Measurements from ENCODE around the gene NPHS1.
"Not testable (repeated sequence)": the region's sequence is repeated elsewhere in the genome, so short reads cannot be mapped to it uniquely, and the experiment has no call there.

Gene NPHS1, protein sequence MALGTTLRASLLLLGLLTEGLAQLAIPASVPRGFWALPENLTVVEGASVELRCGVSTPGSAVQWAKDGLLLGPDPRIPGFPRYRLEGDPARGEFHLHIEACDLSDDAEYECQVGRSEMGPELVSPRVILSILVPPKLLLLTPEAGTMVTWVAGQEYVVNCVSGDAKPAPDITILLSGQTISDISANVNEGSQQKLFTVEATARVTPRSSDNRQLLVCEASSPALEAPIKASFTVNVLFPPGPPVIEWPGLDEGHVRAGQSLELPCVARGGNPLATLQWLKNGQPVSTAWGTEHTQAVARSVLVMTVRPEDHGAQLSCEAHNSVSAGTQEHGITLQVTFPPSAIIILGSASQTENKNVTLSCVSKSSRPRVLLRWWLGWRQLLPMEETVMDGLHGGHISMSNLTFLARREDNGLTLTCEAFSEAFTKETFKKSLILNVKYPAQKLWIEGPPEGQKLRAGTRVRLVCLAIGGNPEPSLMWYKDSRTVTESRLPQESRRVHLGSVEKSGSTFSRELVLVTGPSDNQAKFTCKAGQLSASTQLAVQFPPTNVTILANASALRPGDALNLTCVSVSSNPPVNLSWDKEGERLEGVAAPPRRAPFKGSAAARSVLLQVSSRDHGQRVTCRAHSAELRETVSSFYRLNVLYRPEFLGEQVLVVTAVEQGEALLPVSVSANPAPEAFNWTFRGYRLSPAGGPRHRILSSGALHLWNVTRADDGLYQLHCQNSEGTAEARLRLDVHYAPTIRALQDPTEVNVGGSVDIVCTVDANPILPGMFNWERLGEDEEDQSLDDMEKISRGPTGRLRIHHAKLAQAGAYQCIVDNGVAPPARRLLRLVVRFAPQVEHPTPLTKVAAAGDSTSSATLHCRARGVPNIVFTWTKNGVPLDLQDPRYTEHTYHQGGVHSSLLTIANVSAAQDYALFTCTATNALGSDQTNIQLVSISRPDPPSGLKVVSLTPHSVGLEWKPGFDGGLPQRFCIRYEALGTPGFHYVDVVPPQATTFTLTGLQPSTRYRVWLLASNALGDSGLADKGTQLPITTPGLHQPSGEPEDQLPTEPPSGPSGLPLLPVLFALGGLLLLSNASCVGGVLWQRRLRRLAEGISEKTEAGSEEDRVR (N-terminal part only)

DNA sequence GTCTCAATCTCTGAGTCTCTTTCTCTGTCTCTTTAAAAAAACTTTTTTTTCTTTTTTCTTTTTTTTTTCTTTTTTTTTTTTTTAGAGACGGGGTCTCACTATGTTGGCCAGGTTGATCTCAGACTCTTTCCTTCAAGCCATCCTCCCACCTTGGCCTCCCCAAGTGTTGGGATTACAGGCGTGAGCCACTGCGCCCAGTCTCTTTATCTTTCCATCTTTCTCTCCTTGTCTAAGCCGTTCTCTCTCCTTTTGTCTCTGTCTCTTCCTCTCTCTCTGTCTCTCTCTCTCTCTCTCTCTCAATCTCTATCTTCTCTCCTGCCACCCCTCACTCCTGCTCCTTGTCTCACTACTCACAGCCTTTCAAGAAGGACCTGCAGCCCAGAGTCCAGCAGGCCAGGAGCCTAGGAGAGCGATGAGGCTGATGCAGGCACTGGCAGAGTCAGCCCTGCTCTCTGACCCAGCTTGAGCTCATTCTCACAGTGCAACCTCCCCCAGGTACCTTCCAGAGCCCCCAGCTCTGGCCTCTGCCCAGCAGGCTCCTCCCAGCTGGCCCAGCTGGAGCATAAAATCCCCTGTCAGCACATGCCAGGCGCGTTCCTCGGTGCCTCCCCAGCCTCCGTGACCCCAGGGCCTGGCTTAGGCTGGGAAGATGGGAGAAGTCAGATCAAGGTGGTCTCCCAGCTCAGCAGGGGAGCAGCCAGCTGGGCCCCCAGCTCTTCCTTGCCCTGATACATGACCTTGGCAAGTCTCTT is at the start of gene NPHS1:
Gene NPHS1, minus strand, starts transcription at position 476 of the 752 bp plus-strand sequence. CDS start 667 bp downstream, outside the sequence.
- no peak for DNase-seq

DNA sequence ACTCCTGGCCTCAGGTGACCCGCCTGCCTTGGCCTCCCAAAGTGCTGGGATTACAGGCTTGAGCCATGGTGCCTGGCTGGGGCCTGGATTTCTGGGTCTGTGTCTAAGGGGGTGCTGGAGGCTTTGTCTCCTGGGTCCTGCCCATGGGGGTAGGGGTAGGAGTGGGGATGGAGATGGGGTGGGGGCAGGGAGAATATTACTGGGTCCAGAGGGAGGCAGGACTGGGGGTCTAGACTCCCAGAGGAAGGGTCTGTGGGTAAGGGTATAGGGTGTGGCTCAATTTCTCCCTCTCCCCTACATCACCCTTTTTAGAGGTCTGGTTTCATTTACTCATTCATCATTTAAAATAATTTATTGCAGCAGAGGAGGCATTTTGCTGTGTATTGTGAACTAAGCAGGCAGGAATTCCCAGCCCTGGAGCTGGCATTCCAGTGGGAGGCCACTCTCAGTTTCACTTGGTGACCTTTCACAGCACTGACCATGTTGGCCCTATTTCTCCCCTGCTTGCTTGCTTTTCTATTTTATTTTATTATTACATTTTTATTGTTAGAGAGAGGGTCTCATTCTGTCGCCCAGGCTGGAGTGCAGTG is 48.8 kb upstream of the NPHS1 start:
- no peak for DNase-seq

DNA sequence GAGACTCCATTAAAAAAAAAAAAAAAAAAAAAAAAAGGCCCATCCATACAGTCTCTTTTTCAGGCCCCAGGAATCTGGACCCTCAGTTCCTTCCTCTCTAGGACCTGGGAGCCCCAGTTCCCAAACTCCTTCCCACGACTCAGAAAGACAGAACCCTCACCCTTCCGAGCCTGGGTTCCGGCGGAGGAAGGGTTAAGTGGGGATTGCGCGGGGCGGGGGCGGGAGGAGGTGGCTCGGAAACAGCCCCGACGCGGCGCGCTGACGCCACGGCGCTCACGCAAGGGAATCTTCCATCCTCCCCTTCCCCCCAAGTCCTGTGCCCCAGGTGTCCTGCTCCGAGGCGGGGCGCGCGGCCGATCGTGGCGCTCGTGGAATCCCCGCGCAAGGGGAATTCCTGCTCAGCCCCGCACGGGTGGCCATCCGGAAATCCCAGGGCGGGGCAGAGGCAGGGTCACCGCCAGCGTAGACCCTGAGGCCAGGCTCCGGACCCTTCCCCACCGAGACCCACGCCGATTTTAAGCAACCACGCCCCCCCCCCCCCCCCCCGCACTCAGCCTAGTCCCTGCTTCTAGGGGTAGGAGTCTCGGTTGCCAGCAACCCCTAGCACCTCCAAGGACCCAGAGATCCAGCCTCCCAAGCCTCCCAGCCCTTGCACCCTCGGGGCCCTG is 47.4 kb upstream of the NPHS1 start:
- DNase-seq: no peak

DNA sequence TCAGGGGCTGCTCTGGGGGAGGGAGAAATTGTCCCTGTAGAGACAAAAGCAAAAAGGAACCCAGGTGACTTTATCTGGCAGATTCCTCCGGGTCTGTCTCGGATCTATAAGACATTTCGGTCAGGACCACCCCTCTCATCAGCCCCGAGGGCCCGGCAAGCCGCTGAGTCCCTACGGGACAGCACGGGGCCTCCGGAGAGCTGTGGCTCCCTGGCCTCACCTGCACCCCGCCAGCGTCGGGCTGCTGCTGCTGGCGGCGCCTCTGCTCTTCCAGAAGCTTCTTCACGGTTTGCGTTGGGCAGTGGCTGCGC is 46.1 kb upstream of the NPHS1 start:
- DNase-seq: no peak

DNA sequence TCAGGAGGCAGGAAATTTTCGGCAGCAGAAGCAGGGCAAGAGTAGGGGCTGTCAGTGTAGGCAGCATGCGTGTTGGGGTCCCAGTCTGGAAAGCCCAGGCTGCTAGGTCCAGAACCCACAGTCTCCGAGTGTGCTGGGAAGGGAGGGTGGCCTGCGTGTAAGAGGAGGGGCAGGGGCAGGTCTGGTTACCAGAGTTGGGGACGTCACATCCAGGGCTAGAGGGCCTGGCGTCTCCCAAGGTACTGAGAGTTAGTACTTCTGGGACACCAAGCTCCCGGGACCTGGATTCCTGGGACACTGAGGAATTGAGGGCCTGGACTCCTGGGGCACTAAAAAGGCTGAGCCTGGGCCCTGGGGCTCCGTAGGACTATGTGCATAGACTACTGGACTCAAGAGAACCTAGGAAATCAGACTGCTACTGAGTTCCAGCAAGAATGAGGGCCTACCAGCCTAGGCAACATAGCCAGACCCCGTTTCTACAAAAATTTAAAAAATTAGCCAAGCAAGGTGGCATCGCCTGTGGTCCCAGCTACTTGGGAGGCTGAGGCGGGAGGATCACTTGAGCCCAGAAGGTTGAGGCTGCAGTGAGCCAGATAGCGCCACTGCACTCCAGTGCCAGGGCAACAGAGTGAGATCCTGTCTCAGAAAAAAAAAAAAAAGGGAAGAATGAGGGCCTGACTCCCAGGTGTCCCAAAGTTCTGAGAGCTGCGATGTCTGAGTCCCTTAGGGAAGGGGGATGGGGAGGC is 45.6 kb upstream of the NPHS1 start:
- no peak for DNase-seq

DNA sequence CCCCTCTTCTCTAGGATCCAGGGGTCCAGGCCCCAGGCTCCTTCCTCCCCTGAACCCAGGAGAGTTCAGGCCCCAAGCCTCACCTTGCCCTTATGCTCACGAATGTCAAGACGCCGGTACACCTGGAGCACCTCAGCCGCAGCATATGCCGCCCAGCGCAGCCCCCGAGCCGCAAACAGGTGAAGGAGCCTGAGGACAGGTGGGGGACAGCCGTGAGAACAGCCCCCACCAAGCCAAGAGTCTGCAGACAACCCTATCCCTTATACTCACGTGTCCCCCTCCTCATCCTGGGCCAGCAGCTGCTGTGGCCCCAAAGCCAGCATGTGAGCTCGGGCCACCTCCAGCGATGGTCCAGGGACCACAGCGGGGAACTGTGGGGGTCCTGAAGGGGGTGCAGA is 44.3 kb upstream of the NPHS1 start:
- DNase-seq: no peak

DNA sequence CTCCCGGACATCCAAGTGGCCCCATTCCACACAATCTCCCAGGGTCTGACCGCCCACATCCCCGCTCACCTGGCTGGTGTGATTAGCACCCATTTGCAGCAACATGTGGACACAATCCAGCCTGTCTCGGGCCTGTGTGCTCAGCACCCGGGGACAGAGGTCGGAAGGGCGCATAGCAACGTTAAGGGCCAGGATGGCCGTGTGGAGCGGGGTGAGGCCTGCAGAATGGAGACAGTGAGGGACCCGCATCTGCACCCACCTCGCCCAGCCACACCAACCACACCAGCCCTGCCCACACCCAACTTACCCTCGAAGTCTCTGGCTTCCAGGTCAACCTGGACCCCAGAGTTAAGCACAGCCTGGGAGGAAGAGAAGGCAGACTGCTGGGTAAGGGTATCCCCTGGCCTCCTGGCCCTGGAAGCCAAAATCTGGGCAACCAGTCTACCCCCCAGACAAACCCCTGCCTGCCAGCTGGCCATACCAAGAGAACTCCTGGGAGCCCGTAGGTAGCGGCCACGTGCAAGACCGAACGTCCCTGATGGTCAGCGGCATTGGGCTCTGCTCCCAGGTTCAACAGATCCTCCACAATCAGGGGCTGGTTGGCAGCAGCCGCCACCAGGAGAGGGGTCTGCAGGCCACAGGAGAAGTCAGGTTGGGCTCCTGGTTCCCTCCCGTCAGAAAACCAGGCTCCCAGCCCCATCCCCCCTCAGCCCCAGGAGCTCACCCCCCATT is 43.8 kb upstream of the NPHS1 start:
- no peak for DNase-seq

DNA sequence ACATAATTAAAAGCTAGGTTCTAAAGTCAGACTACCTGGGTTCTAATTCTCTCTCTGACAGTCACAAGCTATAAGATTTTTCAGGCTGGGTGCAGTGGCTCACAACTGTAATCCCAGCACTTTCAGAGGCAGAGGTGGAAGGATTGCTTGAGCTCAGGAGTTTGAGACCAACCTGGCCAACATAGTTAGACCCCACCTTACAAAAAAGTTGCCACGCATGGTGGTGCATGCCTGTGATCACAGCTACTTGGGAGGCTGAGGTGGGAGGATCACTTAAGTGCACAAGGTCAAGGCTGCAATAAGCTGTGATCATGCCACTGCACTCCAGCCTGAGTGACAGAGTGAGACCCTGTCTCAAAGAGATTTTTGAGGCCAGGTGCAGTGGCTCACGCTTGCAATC is 42.0 kb upstream of the NPHS1 start:
- DNase-seq: no peak

DNA sequence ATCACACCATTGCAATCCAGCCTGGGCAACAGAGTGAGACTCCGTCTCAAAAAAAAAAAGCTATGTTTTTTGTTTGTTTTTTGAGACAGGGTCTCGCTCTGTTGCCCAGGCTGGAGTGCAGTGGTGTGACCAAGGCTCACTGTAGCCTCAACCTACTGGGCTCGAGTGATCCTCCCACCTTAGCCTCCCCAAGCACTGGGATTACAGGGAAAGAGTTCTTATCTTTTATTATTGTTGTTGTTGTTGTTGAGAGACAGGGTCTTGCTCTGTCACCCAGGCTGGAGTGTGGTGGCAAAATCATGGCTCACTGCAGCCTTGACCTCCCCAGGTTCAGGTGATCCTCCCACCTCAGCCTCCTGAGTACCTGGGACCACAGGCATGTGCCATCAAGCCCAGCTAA is 39.5 kb upstream of the NPHS1 start:
- DNase-seq: not testable (repeated sequence)

DNA sequence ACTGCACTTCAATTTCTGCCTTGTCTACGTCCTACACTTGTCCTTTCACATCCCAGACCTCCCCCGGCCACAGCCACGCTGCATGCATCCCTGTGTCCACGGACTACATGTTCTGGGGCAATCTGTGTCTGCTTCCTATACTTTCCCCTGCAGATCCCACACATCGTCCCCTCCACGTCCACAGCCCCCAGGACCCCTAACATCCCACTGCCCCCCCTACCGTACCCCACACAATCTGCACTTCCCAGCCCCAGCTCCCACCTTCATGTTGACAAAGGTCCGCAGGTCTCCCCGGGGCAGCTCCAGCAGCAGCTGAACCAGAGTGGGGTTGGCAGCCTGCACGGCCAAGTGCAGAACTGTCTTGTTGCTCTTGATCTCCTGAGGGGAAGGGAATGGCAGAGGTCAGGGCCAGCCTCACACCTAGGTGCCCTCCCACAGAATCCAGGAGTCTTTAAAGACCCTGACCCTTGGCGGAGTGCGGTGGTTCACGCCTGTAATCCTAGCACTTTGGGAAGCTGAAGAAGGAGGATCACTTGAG is 37.9 kb upstream of the NPHS1 start:
- no peak for DNase-seq

DNA sequence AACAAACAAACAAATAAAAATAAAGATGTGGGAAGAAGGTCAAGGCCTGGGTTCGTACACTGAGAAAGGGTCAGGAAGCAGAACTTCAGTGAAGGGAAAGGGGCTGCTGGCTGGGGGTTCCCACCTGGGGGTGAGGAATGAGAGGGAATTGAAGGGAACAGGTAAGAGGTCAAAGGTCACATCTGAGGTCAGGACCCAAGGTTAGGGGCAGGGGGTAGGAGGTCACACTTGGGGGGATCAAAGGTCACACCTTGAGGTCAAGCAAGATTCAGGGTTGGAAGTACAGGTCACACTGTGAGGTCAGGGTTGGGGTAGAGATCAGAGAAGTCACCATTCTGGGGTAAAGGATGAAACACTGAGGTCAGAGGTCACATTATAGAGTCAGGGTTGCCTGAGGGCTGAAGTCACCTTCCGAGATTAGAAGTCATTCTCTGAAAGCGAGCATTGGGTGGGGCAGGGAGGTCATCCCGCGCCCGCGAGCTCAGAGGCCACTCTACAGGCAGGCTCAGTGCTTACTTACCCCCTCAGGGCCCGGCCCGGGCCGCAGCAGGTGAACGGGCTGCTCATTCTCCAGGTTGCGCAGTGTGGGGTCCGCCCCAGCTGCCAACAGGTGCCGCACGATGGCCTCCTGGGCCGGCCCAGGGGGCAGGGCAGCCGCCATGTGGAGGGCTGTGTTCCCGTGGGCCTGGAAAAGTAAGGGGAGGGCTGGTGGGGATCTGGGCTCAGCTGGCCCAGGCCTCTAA is 37.2 kb upstream of the NPHS1 start:
- DNase-seq: no peak

DNA sequence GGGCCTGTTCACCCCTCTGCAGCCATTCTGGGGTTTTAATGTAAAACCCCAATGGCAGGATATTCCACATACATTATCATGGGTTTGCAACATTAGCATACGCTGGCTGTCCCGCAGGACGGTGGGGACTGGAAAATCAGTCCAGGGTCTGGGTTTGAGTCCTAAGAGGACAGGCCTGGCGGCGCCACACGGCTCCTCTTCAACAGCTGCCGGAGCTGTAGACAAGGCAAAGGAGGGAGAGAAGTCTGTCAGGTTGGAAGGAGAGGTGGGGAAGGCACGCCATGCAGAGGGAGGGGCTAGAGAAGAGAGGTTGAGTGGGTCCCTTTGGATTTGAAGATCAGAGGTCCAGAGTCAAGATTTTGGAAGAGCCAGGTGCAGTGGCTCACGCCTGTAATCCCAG is 36.1 kb upstream of the NPHS1 start:
- DNase-seq: no peak

DNA sequence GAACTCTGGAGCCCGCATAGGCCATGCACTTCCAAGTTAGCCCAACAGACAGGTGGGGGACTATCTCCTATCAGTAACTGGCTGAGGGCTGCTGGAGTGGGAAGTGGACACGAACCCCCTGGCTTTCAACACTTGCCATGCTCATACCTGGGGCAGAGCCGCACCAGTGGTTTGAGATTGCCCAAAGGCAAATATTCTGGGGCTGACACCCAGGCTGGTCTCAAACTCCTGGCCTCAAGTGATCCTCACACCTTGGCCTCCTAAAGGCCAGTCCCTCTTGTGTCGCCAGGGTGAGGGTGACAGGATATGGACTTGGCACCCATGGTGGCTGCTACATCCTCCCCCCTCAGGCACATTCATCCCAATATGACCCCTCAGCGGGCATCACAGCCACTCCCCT is 34.9 kb upstream of the NPHS1 start:
- no peak for DNase-seq

DNA sequence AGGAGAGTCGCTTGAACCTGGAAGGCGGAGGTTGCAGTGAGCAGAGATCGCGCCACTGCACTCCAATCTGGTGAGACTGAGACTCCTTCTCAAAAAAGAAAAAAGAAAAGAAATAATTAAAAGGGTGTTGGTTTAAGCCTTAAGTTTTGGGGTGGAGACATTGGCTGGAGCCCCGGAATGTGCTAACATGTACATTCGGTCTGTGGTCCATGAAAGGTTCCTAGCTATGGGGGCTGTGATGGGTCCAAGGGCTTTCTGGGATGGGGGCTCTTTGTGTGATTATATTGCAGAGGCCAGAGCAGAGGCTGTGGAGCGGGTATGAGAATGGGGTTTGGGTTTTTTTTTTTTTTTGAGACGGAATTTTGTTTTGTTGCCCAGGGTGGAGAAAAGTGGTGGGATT is 33.6 kb upstream of the NPHS1 start:
- no peak for DNase-seq

DNA sequence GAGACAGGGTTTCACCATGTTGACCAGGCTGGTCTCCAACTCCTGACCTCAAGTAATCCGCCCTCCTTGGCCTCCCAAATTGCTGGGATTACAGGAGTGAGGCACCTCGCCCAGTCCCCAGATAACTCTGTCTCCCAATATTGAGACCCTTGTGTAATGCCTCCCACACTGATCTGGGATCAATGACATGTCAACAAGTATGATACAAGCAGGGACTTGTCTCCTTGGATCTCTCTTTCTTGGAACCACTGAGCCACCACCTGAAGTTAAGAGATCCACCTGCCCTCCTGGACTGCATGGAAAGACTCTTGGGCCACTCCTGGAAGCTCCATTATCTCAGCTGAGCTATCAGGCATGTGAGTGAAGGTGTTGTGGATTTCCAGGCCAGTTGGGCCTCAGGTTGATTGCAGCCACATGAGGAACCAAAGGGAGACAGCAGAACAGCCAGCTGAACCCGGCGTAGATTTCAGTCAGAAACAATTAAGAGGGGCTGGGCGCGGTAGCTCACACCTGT is 33.0 kb upstream of the NPHS1 start:
- DNase-seq: no peak

DNA sequence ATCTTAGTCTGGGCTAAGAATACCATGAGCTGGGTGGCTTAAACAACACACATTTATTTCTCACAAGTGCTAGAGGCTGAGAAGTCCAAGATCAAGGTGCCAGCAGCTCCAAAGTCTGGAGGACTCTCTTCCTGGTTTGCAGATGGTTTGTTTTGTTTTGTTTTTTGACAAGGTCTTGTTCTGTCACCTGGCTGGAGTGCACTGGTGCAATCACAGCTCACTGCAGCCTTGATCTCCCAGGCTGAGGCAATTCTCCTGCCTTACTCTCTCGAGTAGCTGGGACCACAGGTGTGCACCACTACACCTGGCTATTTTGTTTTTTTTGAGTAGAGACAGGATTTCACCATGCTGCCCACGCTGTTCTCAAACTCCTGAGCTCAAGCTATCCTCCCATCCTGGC is 31.6 kb upstream of the NPHS1 start:
- DNase-seq: no peak

DNA sequence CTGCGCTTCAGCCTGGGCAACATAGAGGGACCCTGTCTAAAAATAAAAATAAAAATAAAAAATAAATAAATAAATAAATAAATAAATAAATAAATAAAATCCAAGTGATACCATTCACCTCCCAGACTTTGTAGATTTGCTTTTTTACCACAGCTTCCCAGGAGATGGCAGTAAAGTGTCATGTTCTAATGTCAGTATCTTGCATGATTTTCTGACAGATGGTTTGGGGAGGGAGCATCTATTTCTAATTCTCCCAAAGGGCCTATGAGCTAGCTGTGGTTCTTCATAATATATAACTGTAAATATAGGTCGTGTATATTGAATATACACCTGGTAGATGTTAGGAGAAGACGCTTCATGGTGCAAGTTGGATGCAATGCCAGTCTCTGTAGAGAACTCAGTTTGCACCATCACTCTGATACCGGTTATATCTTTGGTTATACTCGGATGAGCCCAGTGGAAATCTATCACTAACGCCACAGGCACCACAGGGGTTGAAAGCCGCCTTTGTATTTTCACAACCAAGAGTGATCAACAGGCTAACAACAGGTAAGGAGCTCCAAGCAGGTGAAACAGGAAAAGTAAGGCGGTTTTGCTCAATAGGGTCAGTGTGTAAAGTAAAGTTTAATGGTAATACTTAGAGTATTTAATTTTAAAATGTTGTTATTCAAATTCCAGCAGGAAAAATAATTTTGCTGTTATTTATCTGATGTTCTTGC is 30.0 kb upstream of the NPHS1 start:
- DNase-seq: no peak

DNA sequence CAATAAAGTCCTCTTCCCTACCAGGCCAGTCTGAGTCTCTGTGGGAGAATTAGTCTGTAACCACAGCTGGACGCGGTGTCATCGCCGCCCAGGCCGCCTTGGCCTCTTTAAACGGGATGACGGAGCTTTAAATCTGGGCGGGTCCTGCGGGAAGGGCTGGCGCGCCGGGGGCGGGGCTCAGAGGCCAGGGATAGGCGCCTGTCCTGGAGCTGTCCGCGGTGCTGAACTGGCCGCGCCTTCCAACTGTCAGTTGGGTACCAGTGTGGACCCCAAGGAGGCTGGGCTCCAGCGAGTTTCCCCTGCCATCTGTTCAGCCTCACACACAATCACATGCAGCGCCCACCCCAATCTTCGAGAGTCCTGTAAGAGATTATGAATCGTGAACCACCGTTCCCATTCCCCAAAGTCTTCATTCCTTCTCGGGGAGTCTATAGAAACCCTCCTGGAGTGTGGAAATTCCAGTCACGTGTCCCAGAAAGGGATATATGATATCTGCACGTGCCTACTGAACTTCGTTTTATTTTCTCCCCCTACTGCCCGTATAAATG is 27.5 kb upstream of the NPHS1 start:
- DNase-seq: no peak
